Adipocyte (in vitro differentiated cells): ENCODE results near the gene MOGAT2.

Experiments used
- DNase-seq: peaks from one replicate; pipeline ENCODE4 v3.0.0-alpha.2; 2015; ENCODE audit warnings: low read depth
- H3K27me3 ChIP-seq: replicated peaks from 2 replicates; pipeline ENCODE4 v1.7.0; 2013; ENCODE audit warnings: mild to moderate bottlenecking, low read length, moderate library complexity; ENCODE audit not compliant: control insufficient read depth, insufficient read depth
- H3K36me3 ChIP-seq: 2 replicates; pipeline ENCODE4 v1.7.0; 2013; ENCODE audit warnings: low read length, mild to moderate bottlenecking, moderate library complexity; ENCODE audit not compliant: control insufficient read depth, insufficient read depth, severe bottlenecking
- H3K4me1 ChIP-seq: 2 replicates; pipeline ENCODE4 v1.7.0; 2013; ENCODE audit warnings: mild to moderate bottlenecking, low read length, moderate library complexity; ENCODE audit not compliant: control insufficient read depth, insufficient read depth
- H3K4me3 ChIP-seq: 2 replicates; pipeline ENCODE4 v1.7.0; 2013; ENCODE audit warnings: mild to moderate bottlenecking, low read length, moderate library complexity
- H3K9ac ChIP-seq: 2 replicates; pipeline ENCODE4 v1.7.0; 2013; ENCODE audit warnings: mild to moderate bottlenecking, low read length, moderate library complexity
- H3K9me3 ChIP-seq: 2 replicates; pipeline ENCODE4 v1.7.0; 2013; ENCODE audit warnings: mild to moderate bottlenecking, low read length, moderate library complexity; ENCODE audit not compliant: control insufficient read depth

Gene MOGAT2

DNA sequence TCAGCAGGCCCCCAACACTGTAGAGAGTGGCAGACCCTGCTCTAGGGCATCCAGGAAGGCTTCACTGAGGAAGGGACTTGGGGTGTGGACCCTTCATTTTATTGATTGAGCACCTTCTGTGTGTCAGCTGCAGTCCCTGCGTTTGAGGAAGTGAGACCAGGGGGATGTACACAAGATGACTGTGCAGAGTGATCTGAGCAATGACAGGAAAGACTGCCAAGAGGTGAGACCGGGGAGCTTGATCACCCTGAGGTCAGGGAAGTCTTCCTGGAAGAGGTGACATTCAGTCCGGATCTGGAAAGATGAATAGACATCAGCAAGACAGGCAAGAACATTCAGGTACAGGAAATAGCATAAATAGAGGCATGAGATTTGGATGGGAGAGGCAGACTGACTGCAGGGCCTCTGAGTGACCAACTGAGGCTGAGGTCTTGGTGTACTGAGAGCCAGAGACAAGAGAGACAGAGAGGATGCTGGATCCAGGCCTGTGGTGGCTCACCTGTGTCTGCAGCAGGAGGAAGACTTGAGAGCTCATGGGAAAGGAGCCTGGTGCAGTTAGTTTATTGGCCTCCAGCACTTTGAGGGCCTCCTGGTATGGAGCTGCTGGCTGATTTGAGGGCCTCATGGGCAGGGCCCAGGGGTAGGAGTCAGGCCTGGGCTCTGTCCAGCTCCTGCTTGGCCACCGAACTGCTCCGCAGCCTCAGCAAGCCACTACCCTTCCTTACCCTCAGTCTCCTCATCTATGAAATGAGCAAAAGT is 56.1 kb downstream of the MOGAT2 start:
- no peak for DNase-seq
- H3K27me3 ChIP-seq: no peaks in the 10 kb centered on the region
- no peaks in the 10 kb centered on the region for H3K9me3 ChIP-seq
- H3K9ac ChIP-seq: no peak overlapping the region
- no peak overlapping the region for H3K4me3 ChIP-seq
- peaks cover 39% of the 10 kb centered on the region for H3K4me1 ChIP-seq
- peaks cover 57% of the 10 kb centered on the region for H3K36me3 ChIP-seq

DNA sequence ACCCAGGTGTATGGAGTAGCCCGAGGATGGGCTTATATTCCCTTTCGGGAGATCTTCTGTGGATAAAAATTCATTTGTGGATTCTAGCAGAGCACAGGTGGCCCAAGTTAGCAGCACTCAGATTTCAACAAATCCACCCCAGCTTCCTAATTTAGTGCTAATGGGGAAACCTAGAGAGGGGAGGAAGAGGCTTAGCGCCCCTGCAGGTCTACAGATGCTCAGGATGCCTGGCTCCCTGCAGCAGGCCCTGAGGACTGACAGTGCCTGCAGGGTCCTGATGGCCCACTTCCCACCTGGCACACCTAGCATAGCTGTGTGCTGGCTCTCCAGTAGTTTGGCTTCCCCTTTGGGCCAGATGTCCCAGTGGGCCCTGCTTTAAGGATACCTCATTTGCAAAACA is 57.4 kb downstream of the MOGAT2 start:
- Histone ChIP-seq H3K27me3 (no peaks in the 10 kb centered on the region), H3K9ac (no peak overlapping the region)
- DNase-seq: no peak

DNA sequence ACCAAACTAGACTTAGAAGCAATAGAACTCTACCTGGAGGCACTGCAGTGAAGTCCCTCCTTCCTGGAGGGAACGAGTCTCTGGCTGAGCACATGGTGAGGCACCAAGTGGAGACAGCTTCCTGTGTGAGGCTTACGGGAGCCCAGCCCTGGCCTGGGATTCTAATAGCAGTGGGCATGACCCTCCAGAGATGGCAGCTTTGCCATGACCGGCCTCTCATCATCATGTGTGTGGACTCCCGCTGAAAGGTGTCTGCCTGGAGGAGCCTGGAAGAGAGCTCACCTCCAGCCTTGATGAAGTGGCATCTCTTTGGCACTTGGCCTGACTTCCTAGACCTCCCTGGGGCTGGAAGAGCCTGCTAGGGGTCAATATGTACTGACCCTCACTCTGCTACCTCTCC is 58.9 kb downstream of the MOGAT2 start:
- peaks cover 84% of the 10 kb centered on the region for H3K36me3 ChIP-seq
- no peak overlapping the region for H3K4me3 ChIP-seq
- no peak for DNase-seq

More for the DNA sequence above, 57.4 kb downstream of the MOGAT2 start:
- Histone ChIP-seq H3K36me3 (peaks cover 70% of the 10 kb centered on the region), H3K4me1 (peaks cover 35% of the 10 kb centered on the region), H3K4me3 (no peak overlapping the region), H3K9me3 (no peaks in the 10 kb centered on the region)

DNA sequence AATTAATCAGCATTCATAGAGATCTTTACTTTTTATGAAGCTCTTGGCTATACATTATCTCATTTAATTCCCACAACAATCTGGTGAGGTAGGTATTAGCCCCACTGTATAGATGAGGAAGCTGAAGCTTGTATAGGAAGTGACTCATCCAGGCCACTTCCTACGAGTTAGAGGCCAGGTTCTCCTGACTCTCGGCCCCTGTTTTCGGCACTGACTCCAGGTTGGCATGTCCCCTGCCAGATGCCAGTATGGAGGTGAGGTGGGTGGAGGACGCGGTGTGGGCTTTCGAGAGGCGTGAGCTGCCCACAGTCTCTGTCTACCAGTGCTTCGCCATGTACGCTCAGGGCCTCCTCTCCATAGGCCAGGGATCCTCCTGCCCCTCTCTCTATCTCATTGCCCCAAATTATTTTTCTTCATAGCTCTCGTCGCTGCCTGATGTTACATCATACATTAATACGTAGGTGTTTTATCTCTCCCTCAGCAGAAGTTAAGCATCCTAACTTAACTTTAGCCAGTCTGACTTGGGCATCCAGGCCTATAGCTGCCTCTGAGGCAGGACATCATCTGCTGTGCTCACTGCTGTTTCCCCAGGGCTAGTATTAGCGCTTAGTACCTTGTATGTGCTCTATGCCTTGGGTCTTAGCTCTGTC is 59.9 kb downstream of the MOGAT2 start:
- Histone ChIP-seq H3K27me3 (no peaks in the 10 kb centered on the region), H3K4me1 (peaks cover 12% of the 10 kb centered on the region), H3K9ac (no peak overlapping the region), H3K4me3 (no peak overlapping the region), H3K36me3 (peaks cover 95% of the 10 kb centered on the region), H3K9me3 (no peaks in the 10 kb centered on the region)
- no peak for DNase-seq

More for the DNA sequence above, 58.9 kb downstream of the MOGAT2 start:
- no peaks in the 10 kb centered on the region for H3K9me3 ChIP-seq
- no peaks in the 10 kb centered on the region for H3K27me3 ChIP-seq
- H3K4me1 ChIP-seq: peaks cover 23% of the 10 kb centered on the region
- no peak overlapping the region for H3K9ac ChIP-seq

DNA sequence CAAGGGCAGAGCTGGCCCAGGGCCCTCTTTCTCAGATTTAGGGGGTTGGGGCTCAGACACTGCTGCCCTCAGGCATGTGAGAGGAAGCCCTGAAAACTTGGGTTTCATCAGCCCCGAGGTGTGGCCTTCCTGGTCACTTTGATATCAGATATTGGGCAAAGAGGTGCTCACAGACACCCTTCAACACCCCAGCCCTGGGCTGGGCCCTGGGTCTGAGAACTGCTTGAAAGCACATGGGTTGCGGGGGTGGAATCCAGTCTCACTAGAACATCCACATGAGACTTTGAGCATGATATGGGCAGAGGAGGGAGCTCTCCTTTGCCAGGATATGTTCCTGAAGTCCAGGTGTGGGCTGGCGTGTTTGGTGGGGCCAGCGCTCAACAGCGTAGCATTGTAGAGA is 61.3 kb downstream of the MOGAT2 start:
- DNase-seq: no peak
- peaks cover 97% of the 10 kb centered on the region for H3K36me3 ChIP-seq
- no peak overlapping the region for H3K9ac ChIP-seq
- no peaks in the 10 kb centered on the region for H3K4me1 ChIP-seq
- no peak overlapping the region for H3K4me3 ChIP-seq
- H3K27me3 ChIP-seq: no peaks in the 10 kb centered on the region
- no peaks in the 10 kb centered on the region for H3K9me3 ChIP-seq

DNA sequence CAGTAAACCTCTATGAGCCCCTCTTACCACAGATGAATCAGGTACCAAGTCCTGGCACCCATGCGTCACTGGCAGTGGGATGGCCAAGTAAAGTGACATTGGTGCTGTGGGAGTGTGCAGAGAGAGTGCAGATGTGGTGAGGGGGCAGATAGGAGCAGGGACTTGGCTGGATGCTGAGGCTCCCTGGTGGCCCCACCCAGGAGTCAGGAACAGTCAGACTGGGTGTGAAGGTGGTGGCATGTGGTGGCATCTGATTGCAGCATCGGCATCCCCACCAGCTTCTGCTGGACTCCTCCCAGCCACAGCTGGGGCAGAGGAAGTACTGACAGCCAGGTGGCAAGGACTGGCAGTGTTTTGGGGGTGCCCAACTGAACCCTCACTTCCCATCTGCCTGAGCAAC is 62.3 kb downstream of the MOGAT2 start:
- Histone ChIP-seq H3K9ac (no peak overlapping the region), H3K27me3 (no peaks in the 10 kb centered on the region), H3K4me1 (no peaks in the 10 kb centered on the region), H3K4me3 (no peak overlapping the region), H3K9me3 (no peaks in the 10 kb centered on the region), H3K36me3 (peaks cover 98% of the 10 kb centered on the region)
- no peak for DNase-seq

DNA sequence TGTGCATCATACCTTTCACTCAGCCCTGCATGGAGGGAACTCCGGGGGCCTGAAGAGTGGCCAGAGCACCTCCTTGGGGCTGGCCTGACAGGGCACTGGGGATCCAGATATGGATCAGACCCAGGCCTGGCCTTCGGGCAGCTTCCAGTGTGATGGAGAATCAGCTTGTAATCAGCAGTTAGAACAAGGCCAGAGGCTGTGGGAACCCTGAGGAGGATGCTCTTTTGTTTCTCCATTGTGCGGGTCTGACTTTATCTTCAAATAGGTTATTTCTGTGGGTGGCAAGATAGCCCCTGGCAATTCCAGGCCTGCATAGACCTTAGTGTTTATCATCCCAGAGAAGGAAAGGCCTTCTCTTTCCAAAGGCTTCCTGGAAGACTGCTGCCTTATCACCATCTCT is 63.2 kb downstream of the MOGAT2 start:
- no peak for DNase-seq
- Histone ChIP-seq H3K36me3 (peaks cover 98% of the 10 kb centered on the region), H3K27me3 (no peaks in the 10 kb centered on the region), H3K9ac (no peak overlapping the region), H3K4me1 (no peaks in the 10 kb centered on the region), H3K4me3 (no peak overlapping the region), H3K9me3 (no peaks in the 10 kb centered on the region)

DNA sequence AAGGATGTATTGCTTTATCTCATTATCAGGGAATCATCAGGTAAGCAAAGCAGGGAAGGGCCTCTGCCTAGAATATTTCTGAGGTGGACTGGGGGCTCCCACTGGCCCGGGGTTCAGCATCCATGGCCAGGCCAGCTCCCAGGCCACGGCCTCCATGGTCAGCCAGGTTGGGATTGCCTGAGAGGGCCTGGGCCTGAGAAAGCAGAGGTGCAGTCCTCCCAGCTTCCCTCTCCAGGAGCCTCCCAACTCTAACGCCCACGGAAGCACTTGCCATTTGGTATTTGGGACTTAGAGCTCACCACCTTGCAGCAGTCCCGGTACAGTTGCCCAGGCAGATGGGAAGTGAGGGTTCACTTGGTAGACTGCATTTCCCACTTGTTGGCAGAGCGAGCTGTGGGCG is 63.7 kb downstream of the MOGAT2 start:
- no peaks in the 10 kb centered on the region for H3K27me3 ChIP-seq
- H3K36me3 ChIP-seq: peaks cover 98% of the 10 kb centered on the region
- no peak overlapping the region for H3K9ac ChIP-seq
- no peaks in the 10 kb centered on the region for H3K4me1 ChIP-seq
- no peak overlapping the region for H3K4me3 ChIP-seq
- DNase-seq: no peak
- no peaks in the 10 kb centered on the region for H3K9me3 ChIP-seq

DNA sequence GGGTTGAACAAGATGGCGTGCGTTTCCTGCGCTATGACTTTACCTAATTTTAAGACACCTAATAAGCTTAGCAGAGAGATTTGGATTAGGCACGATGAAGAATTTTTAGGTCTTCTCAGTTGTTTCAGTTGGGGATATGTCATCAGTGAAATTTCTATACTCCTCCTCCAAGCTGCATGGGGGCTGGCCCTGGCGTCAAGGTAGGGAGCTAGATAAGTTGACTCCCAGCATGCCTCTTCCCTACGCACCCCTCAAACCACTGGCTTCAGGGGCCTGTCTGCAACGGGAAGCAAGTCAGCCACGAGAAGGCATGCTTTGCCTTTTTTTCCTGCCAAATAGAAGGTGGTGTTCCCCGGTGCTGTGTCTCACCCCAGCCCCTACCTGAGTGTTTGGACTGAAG is 64.2 kb downstream of the MOGAT2 start:
- Histone ChIP-seq H3K27me3 (no peaks in the 10 kb centered on the region), H3K4me1 (no peaks in the 10 kb centered on the region), H3K9ac (no peak overlapping the region), H3K36me3 (peaks cover 98% of the 10 kb centered on the region), H3K4me3 (no peak overlapping the region), H3K9me3 (no peaks in the 10 kb centered on the region)
- no peak for DNase-seq
